Endothelial cell (in vitro differentiated cells): ENCODE results near the gene PRPF6. TPM values are rescaled to one million over a fixed set of nuclear protein-coding genes. Genes with fewer than 3 reads are reported as not detected.

Source experiments
- DNase-seq: peaks from one replicate; pipeline ENCODE4 v3.0.0; 2021; ENCODE audit warnings: low spot score
- H3K27ac Mint-ChIP-seq: one replicate; pipeline ENCODE4 v1.8.0; 2021; ENCODE audit warnings: mixed read lengths, inconsistent platforms; ENCODE audit not compliant: unreplicated experiment
- H3K27me3 Mint-ChIP-seq: one replicate; pipeline ENCODE4 v1.8.0; 2021; ENCODE audit warnings: mild to moderate bottlenecking, moderate library complexity, mixed read lengths, inconsistent platforms; ENCODE audit not compliant: unreplicated experiment
- H3K36me3 Mint-ChIP-seq: one replicate; pipeline ENCODE4 v1.8.0; 2021; ENCODE audit warnings: mild to moderate bottlenecking, low read depth, mixed read lengths, inconsistent platforms; ENCODE audit not compliant: unreplicated experiment
- H3K4me1 Mint-ChIP-seq: one replicate; pipeline ENCODE4 v1.8.0; 2021; ENCODE audit warnings: mild to moderate bottlenecking, mixed read lengths, inconsistent platforms; ENCODE audit not compliant: unreplicated experiment
- H3K4me3 Mint-ChIP-seq: one replicate; pipeline ENCODE4 v1.8.0; 2021; ENCODE audit warnings: mild to moderate bottlenecking, mixed read lengths, inconsistent platforms; ENCODE audit not compliant: unreplicated experiment
- H3K9me3 Mint-ChIP-seq: one replicate; pipeline ENCODE4 v1.8.0; 2021; ENCODE audit warnings: mixed read lengths, inconsistent platforms; ENCODE audit not compliant: unreplicated experiment
- total RNA-seq: library from RNA; stranded (reverse); fragmentation: NEBNext Ultra II Directional; extraction: Animal tissue kit (Norgen Biotek cat#: 25700); gene quantifications from one replicate; pipeline ENCODE4 v1.2.1, GENCODE V29; 2021; ENCODE audit not compliant: unreplicated experiment
- TF ChIP-seq, protein P1 (sequence below): fragments of 200-600 bp; sonication (generic); IDR thresholded peaks from one replicate; pipeline ENCODE4 v1.5.0; 2021; ENCODE audit warnings: antibody characterized with exemption; ENCODE audit not compliant: unreplicated experiment

PRPF6 gene
- total RNA-seq, 1 donor from 2014 or later: 73.4 TPM

DNA sequence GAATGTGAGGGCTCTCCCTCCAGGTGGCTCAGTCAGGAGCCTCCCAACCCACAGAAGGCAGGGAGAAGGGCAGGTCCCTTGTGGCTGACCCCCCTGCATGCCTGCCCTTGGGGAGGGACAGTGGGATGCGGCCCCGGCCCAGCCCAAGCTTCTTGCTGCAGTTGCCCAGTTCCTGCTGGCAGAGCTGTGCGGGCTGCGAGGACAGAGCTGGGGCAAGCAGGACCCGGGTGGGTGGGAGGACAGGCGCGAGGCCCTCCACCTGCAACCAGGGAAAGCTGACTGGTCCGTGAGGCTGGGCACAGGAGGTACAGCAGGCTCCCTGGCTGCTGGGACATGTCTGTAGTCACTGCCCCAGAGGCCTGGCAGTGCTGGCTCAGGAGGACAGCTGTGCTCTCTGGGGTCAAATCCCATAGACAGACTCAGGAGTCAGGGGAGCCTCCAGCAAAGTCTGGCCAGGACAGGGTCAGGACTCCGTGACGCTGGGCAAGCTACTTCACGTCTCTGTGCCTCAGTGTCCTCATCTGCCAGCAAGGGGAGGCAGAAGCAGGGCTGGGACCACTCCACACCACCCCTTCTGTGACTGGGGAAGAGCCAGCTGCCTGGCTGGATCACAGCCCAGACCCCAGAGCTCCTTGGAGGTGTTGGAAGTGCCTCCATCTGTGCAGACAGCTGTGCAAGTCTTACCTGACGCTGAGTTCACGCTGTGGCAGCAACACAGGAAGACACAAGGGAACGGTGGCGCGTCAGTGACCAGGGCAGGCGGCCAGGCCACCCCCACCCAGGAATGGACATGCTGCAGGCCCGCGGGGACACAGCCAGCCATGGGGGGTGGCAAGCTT, 37.7 kb upstream of the PRPF6 start:
- Mint-ChIP-seq H3K4me1 (peaks cover 11% of the 10 kb centered on the region), H3K27me3 (peaks cover 9% of the 10 kb centered on the region), H3K4me3 (no peak overlapping the region), H3K27ac (no peak overlapping the region), H3K9me3 (no peaks in the 10 kb centered on the region), H3K36me3 (peaks cover 15% of the 10 kb centered on the region)
- TF ChIP-seq, protein P1, sequence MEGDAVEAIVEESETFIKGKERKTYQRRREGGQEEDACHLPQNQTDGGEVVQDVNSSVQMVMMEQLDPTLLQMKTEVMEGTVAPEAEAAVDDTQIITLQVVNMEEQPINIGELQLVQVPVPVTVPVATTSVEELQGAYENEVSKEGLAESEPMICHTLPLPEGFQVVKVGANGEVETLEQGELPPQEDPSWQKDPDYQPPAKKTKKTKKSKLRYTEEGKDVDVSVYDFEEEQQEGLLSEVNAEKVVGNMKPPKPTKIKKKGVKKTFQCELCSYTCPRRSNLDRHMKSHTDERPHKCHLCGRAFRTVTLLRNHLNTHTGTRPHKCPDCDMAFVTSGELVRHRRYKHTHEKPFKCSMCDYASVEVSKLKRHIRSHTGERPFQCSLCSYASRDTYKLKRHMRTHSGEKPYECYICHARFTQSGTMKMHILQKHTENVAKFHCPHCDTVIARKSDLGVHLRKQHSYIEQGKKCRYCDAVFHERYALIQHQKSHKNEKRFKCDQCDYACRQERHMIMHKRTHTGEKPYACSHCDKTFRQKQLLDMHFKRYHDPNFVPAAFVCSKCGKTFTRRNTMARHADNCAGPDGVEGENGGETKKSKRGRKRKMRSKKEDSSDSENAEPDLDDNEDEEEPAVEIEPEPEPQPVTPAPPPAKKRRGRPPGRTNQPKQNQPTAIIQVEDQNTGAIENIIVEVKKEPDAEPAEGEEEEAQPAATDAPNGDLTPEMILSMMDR: no peak
- DNase-seq: no peak

DNA sequence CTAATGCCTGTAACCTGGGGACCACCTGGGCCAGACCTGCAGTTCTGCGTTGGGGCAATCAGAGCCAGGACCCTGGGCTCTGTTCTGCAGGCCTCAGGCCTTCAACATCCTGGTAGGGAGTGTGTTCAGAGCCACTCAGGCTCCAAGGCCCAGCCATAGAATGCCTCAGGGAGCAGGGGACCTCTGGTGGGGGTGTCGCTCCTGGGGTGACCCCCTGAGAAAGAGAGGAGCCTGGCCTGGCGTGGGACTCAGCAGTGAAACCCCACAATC, 37.2 kb upstream of the PRPF6 start:
- Mint-ChIP-seq H3K9me3 (no peaks in the 10 kb centered on the region), H3K4me1 (peaks cover 15% of the 10 kb centered on the region), H3K27me3 (peaks cover 13% of the 10 kb centered on the region), H3K27ac (no peak overlapping the region), H3K36me3 (peaks cover 15% of the 10 kb centered on the region), H3K4me3 (no peak overlapping the region)
- DNase-seq: no peak
- TF ChIP-seq, protein P1: no peak

DNA sequence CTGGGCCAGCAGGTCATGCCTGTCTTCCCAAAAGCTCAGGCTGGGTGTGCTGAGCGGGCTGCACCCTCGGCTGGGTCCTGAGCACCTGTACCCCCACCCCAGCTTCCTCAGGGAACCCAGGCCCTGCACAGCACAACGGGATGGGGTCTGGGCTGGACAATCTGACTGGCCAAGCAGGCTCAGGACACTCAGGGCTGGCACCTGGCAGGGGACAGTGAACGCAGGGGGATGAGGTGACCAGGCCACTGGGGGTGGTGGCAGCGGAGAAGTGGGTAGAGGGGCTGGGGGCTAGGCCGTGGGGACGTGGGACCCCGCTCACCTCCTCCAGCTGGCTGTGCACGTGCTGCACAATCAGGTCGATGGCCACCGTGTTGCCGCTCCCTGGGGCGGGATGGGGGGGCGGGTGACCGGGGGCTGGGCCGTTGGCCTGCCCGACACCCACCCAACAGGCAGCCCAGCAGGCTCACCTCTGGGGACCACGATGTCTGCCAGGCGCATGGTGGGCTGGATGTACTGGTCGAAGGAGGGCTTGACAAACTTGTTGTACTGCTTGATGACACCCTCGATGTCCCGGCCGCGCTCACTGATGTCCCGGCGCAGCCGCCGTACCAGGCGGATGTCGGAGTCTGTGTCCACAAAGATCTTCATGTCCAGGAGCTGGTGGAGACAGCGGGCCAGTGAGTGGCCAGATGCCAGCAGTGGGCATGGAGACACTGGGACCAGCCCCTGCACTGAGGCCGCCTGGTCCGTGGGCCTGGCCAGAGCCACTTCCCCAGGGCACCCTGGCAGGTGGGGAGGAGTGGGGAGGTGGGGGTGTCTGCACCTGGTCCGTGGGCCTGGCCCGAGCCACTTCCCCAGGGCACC, 36.6 kb upstream of the PRPF6 start:
- TF ChIP-seq, protein P1: no peak
- Mint-ChIP-seq H3K36me3 (peaks cover 15% of the 10 kb centered on the region), H3K4me3 (no peak overlapping the region), H3K4me1 (peaks cover 18% of the 10 kb centered on the region), H3K9me3 (no peaks in the 10 kb centered on the region), H3K27me3 (peaks cover 17% of the 10 kb centered on the region), H3K27ac (no peak overlapping the region)
- no peak for DNase-seq

DNA sequence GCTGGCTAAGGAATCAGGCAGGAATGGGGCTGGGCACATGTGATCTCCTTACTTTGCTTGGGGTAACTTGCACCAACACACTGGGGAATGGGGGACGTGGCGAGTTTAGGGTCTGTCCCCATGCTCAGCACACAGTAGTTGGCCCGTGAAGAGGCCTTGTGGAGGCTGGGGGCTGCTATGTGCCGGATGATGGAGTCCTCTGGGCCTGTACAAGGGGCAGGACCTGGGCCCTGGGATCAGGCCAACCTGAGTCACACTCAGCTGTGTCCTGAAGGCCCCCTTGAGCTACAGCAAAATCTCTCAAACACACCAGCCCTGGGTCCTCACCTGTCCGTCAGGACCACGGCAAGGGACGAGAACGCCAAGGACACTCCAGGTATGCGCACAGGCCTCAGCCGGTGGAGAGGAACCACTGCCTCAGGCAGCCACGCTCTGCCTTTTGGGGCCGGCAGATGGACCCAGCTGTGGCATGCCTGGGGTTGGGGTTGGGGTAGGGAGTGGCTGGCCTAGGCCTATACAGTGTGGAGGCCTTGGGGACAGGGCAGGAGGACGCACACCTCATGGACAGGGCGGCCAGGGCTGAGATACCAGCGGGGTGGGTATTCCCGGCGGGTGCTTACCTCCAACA, 35.8 kb upstream of the PRPF6 start:
- H3K4me1 Mint-ChIP-seq: peaks cover 18% of the 10 kb centered on the region
- H3K36me3 Mint-ChIP-seq: peaks cover 15% of the 10 kb centered on the region
- H3K4me3 Mint-ChIP-seq: no peak overlapping the region
- no peak for DNase-seq
- TF ChIP-seq, protein P1: no peak
- no peaks in the 10 kb centered on the region for H3K9me3 Mint-ChIP-seq
- peaks cover 23% of the 10 kb centered on the region for H3K27me3 Mint-ChIP-seq
- no peak overlapping the region for H3K27ac Mint-ChIP-seq
